BLaER1 treated with 17β-estradiol and CSF1 and Interleukin-3, amounts not matched to agents 10 nM and 100 nM (cell line): ENCODE measurements around the gene CEP68.

Experiments used
- H3K27ac ChIP-seq, 11 experiments: shearing (Covaris generic); formaldehyde crosslinking; 2 replicates each; pipeline ENCODE4 v1.8.1; 2022
- H3K27me3 ChIP-seq, 11 experiments: shearing (Covaris generic); formaldehyde crosslinking; 2 replicates each; pipeline ENCODE4 v1.8.1; 2022
- H3K36me3 ChIP-seq, 11 experiments: shearing (Covaris generic); formaldehyde crosslinking; 2 replicates each; pipeline ENCODE4 v1.8.1; 2022
- H3K4me1 ChIP-seq, 10 experiments: shearing (Covaris generic); formaldehyde crosslinking; 2 replicates each; pipeline ENCODE4 v1.8.1; 2022
- H3K4me2 ChIP-seq, 11 experiments: shearing (Covaris generic); formaldehyde crosslinking; 2 replicates each; pipeline ENCODE4 v1.8.1; 2022
- H3K4me3 ChIP-seq, 10 experiments: shearing (Covaris generic); formaldehyde crosslinking; 2 replicates each; pipeline ENCODE4 v1.8.1; 2022
- H3K9ac ChIP-seq, 11 experiments: shearing (Covaris generic); formaldehyde crosslinking; 2 replicates each; pipeline ENCODE4 v1.8.1; 2022
- H3K9me3 ChIP-seq, 11 experiments: shearing (Covaris generic); formaldehyde crosslinking; replicated peaks in 1 of 11; 2 replicates each; pipeline ENCODE4 v1.8.1; 2022
- H4K20me1 ChIP-seq, 11 experiments: shearing (Covaris generic); formaldehyde crosslinking; 2 replicates each; pipeline ENCODE4 v1.8.1; 2022
- Cebpa-rat ChIP-seq, 11 experiments: shearing (Covaris generic); IDR thresholded peaks; 2 replicates each; pipeline ENCODE4 v1.8.1; 2022

CEP68 gene

DNA sequence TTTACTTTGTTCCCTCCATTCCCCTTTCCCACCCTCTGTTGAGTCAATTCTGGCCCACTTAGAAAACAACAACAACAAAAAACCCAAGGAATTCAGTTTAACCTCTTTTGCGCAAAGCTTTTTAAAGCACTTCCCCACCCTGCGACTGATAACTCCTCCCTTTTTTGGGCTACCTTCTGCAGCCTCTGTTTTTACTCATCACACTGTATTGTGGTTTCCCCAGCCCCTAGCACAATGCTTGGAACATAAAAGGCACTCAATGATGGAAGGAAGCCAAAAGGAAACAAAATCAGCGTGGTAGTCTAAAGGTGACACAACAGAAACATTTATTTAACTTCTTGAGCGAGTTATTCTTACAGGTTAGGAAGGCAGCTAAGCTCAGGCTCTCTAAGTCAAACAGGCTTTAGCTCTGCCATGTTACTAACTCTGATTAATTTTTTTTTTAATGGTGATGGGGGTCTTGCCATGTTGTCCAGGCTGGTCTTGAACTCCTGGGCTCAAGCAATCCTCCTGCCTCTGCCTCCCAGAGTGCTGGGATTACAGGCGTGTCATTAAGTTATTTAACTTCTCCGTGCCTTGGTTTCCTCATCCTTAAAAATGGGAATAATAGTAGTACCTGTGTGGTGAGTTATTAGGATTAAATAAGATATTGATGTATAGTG is 1.3 kb downstream of the CEP68 start:
- H4K20me1 ChIP-seq: peaks cover 14 to 52% (median 39%) of the 10 kb centered on the region in 11 experiments; a peak in 15 of 22 replicates
- peaks cover 73 to 90% (median 88%) of the 10 kb centered on the region in 10 experiments for H3K4me1 ChIP-seq
- peak overlapping the region; percentile 80 to 97 (median 93) for H3K4me2 ChIP-seq
- peaks cover 0 to 7% (median 0%) of the 10 kb centered on the region in 11 experiments; a peak in 1 of 22 replicates for H3K36me3 ChIP-seq
- no peak for TF ChIP-seq Cebpa-rat (IDR thresholded peaks at IDR 0.05)
- peak overlapping the region; percentile 87 to 95 (median 93) for H3K9ac ChIP-seq
- peak overlapping the region; percentile 85 to 93 (median 88) for H3K4me3 ChIP-seq
- H3K27me3 ChIP-seq: no peaks in the 10 kb centered on the region
- peaks cover 0 to under 1% (median 0%) of the 10 kb centered on the region in 11 experiments; a peak in 4 of 22 replicates for H3K9me3 ChIP-seq
- peak overlapping the region; percentile 60 to 95 (median 93) for H3K27ac ChIP-seq

DNA sequence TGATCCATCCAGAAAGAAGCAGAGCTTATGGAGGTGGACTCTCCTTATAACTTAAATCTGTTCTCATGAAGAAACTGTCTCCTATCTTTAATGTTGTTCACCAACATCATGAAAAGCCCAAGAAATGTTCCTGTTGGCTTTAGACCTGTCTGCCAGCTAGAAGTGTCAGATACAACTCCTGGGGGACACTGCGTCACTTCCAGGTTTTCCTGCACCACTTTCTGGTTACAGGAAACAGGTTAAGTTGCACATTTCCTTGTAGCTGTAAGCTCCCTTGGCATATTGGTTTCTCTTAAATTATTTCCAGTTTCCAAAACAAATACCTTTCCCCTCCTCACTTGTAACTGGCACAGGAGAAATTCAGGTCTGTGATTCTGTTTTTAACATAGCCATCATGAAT is 2.9 kb downstream of the CEP68 start:
- Histone ChIP-seq H4K20me1 (peaks cover 15 to 67% (median 54%) of the 10 kb centered on the region in 11 experiments; a peak in 18 of 22 replicates), H3K4me1 (peaks cover 73 to 90% (median 88%) of the 10 kb centered on the region in 10 experiments), H3K9me3 (no peaks in the 10 kb centered on the region), H3K27ac (peak overlapping the region in 7 of 11 experiments; percentile 11 to 95 (median 41); a peak in 11 of 22 replicates), H3K9ac (peak overlapping the region in 7 of 11 experiments; percentile 1 to 50 (median 30); a peak in 13 of 22 replicates), H3K4me2 (peak overlapping the region; percentile 80 to 97 (median 93)), H3K27me3 (no peaks in the 10 kb centered on the region), H3K4me3 (peak overlapping the region in 5 of 10 experiments; percentile 2 to 34 (median 19); a peak in 5 of 20 replicates), H3K36me3 (peaks cover 0 to 7% (median 0%) of the 10 kb centered on the region in 11 experiments; a peak in 2 of 22 replicates)
- TF ChIP-seq Cebpa-rat (IDR thresholded peaks at IDR 0.05): 0 out of 22 replicates have a peak, but pooled peaks of 1 of the 11 experiments have one; percentile 16

DNA sequence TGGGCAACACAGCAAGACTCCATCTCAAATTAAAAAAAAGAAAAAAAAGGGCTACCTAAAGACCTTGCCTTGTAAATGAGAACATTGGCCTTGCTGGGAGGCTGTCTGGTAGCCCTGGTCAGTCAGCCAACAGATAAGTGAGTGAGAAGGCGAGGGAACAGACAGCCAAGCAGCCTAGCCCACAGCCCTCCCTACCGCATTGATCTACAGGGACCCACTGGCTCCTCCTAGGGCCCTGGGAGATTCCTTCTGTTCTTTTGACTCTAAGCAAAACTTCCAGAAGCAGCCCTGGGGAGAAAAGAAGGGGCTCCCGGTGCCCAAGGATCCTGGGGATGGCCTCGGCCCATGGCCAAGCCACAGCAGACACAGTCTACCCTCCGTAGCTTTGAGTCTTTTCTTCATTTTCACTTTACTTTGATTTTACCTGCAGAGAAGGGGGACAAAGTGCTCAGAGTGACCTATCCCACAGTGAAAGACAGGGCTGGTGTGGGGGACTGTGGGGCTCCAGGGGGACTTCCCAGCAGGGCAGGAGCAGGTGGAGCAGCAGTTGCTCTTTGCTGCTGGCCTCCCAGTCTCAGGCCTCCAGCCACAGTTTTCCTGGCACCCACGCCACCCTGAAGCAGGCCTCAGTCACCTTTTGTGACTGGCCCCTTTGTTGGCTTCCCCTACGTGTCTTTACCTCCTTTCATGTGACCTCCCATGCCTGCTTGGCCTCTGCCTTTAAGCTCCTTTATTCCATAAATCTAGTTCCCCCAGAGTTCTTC is 5.1 kb downstream of the CEP68 start:
- Histone ChIP-seq H4K20me1 (peaks cover 15 to 77% (median 59%) of the 10 kb centered on the region in 11 experiments; a peak in 18 of 22 replicates), H3K4me2 (peak overlapping the region in 8 of 11 experiments; percentile 2 to 96 (median 66); a peak in 12 of 22 replicates), H3K4me1 (peaks cover 72 to 94% (median 93%) of the 10 kb centered on the region in 10 experiments), H3K27ac (peak overlapping the region in 4 of 11 experiments; percentile 11 to 75 (median 30); a peak in 6 of 22 replicates), H3K4me3 (no peak overlapping the region), H3K9me3 (no peaks in the 10 kb centered on the region), H3K36me3 (peaks cover 0 to 7% (median 0%) of the 10 kb centered on the region in 11 experiments; a peak in 2 of 22 replicates), H3K9ac (0 out of 22 replicates have a peak overlapping the region, but pooled peaks of 4 of the 11 experiments have one; percentile 2 to 22 (median 5)), H3K27me3 (no peaks in the 10 kb centered on the region)
- TF ChIP-seq Cebpa-rat (IDR thresholded peaks at IDR 0.05): no peak

DNA sequence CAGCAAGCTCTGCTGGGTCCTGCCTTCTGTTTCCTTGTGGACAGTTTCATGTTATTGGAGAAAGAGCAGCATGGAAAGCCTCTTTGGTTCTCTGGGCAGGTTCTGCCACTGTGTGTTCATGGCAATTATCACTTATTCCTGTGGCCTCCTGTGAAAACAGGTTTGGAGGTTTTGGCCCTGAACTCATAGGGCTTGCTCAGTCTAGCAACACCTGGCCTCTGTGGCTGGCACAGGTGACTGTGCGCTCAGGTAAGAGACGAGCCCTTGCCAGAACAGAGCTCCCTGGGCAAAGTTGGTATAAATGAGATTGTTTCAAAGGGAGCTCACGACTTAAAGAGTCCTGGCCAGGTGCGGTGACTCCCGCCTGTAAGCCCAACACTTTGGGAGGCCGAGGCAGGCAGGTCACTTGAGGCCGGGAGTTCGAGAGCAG is 5.7 kb downstream of the CEP68 start:
- Histone ChIP-seq H3K4me3 (no peak overlapping the region), H3K4me1 (peaks cover 76 to 95% (median 93%) of the 10 kb centered on the region in 10 experiments), H3K36me3 (peaks cover 0 to 7% (median 0%) of the 10 kb centered on the region in 11 experiments; a peak in 2 of 22 replicates), H3K9me3 (no peaks in the 10 kb centered on the region), H3K4me2 (peak overlapping the region; percentile 38 to 96 (median 73); a peak in 20 of 22 replicates), H4K20me1 (peaks cover 15 to 78% (median 59%) of the 10 kb centered on the region in 11 experiments; a peak in 18 of 22 replicates), H3K27me3 (no peaks in the 10 kb centered on the region), H3K27ac (peak overlapping the region in 4 of 11 experiments; percentile 11 to 75 (median 30); a peak in 6 of 22 replicates), H3K9ac (no peak overlapping the region)
- TF ChIP-seq Cebpa-rat (IDR thresholded peaks at IDR 0.05): no peak

DNA sequence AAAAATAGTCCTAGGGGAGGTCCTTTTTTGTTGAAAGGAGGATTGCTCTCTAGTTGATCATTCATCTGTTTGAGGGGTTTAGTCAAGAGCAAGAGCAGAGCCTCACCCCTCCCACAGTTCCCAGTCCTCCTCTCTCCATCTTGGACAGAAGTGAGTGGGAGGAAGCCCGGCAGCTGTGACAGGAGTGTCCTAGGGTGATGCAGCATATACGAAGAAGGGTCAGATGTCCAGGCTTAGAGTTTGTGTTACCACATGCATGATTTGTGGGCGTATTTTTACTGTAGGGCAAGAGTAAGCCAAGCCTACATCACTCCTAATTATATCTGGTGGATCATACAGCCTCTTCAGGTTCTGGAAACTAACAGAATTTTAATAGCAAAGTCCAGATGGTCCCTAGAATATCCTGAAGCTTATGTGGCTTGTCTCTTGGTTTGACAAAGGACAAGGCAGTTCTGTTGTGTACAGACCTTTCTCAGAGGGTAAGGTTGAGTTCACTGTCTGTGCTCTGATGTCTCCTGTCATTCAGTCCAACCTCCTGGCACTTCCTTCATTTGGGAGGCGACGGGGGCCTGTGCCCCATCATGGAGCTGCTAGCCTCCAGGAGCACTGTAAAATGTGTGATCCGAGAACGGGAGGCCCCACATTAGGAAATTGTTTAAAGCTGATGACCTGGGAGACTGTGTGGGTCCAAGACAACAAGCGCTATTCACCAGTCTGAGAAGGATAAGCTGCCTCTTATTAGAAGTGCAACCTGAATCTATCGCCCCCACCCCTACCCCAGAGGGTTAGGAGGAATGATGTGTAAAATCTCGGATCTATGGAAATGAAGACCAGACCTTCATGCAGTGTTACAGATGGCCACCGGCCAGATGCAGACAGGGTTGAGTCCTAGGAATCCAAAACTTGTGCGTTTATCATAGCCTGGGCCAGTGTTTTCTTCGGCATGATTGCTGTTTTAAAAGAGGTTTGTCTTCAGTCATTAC is 6.9 kb downstream of the CEP68 start:
- no peak for TF ChIP-seq Cebpa-rat (IDR thresholded peaks at IDR 0.05)
- Histone ChIP-seq H3K27me3 (no peaks in the 10 kb centered on the region), H3K4me2 (peak overlapping the region; percentile 38 to 96 (median 73)), H3K36me3 (peaks cover 0 to 7% (median 0%) of the 10 kb centered on the region in 11 experiments; a peak in 2 of 22 replicates), H3K4me1 (peaks cover 76 to 95% (median 94%) of the 10 kb centered on the region in 10 experiments), H3K9ac (peak overlapping the region in 9 of 11 experiments; percentile 1 to 80 (median 45); a peak in 11 of 22 replicates), H3K9me3 (no peaks in the 10 kb centered on the region), H3K27ac (peak overlapping the region in 10 of 11 experiments; percentile 14 to 92 (median 68); a peak in 15 of 22 replicates), H4K20me1 (peaks cover 13 to 81% (median 55%) of the 10 kb centered on the region in 11 experiments; a peak in 18 of 22 replicates), H3K4me3 (no peak overlapping the region)

DNA sequence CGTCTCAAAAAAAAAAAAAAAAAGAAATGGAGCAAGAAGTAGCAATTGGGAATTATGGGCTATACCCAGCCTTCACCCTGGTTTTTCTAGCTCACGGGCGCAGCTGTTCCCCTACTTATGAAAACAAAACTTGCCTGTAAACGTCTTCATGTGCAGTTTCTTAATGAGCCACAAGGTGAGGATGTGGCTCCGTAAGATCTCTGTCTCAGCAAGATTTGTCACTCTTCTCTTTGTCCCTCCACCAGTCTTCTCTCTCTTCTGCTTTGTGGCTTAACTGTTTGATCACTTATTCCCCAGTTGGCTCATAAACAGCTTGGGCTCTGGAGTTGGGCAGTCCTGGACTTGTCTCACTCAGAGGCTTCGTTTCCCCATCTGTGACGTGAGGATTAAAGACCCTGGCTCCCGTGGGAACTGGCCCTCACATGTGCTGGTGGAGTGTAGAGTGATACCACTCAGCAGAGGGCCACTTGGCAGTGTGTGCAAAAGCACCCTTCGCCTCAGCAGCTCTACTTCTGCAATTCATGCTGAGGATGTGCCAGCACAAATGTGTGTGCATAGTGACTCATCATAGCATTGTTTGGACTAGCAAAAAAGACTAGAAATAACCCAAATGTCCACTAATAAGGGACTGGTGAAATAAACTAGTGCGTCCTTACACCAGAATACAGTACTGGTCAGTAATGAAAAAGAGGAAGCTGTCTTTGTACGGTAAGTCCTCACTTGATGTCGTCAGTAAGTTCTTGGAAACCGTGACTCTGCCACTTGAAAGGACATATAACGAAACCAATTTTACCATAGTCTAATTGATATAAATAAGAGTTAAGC is 8.7 kb downstream of the CEP68 start:
- peak overlapping the region; percentile 38 to 96 (median 78) for H3K4me2 ChIP-seq

More for the DNA sequence above, 8.7 kb downstream of the CEP68 start:
- H3K4me3 ChIP-seq: peak overlapping the region in 5 of 10 experiments; percentile 10 to 43 (median 27); a peak in 5 of 20 replicates
- H3K27me3 ChIP-seq: no peaks in the 10 kb centered on the region
- peak overlapping the region; percentile 52 to 92 (median 77) for H3K27ac ChIP-seq
- H4K20me1 ChIP-seq: peaks cover 12 to 84% (median 53%) of the 10 kb centered on the region in 11 experiments; a peak in 18 of 22 replicates
- peak overlapping the region; percentile 45 to 80 (median 63) for H3K9ac ChIP-seq
- TF ChIP-seq Cebpa-rat (IDR thresholded peaks at IDR 0.05): peak in 3 of 11 experiments; percentile 20 to 62 (median 36); a peak in 3 of 22 replicates
- peaks cover 78 to 95% (median 94%) of the 10 kb centered on the region in 10 experiments for H3K4me1 ChIP-seq
- H3K36me3 ChIP-seq: peaks cover 0 to 15% (median 6%) of the 10 kb centered on the region in 11 experiments; a peak in 14 of 22 replicates
- no peaks in the 10 kb centered on the region for H3K9me3 ChIP-seq
